Measurements from ENCODE around the gene PRPSAP1. TPM values are rescaled to one million over a fixed set of nuclear protein-coding genes. Genes with fewer than 3 reads are reported as not detected.

Gene PRPSAP1
- total RNA-seq, 1 experiment from 2014 or later: 54.8 TPM

- DNase-seq (ENCODE audit: low read depth): peak; percentile 60
These were observed 30.0 kb upstream of the PRPSAP1 start for GRCh38 chr17:76383546-76384221.

DNA sequence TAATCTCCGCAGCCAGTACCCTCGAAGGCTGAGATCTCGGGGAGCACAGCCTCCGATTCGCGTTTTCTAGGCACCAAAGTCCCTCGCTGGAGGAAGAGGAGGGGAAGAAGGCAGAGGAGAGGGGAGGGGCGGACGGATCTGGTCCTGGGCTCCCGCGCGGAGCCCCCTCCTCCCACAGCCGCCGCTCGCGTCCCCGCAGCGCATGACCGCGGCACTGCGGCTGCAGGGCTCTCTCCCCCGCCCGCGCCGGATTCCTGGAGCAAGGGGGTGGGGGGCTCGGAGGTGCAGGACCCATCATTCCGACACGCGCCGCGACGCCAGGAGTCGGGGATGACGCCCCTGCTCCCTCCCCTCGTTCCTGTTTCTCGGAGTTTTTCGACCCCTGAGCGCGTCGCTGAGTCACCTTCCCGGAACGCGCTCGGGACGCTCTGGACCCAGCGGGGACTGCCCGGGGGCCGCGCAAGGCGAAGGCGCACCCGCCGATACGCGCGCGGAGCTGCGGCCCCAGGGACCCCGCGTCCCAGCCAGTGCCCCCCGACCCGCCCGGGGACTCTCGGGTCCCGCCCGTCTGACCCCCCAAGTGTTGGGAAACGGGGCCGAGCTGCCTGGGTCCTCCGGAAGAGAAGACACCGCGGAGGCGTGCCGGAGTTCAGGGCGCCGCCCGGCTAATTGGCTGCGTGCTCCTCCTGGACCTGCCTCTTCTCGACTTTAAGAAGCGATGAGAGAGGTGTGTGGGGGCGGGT lies 29.3 kb upstream of the PRPSAP1 start:
- DNase-seq (ENCODE audit: low read depth): peak; percentile 63

DNA sequence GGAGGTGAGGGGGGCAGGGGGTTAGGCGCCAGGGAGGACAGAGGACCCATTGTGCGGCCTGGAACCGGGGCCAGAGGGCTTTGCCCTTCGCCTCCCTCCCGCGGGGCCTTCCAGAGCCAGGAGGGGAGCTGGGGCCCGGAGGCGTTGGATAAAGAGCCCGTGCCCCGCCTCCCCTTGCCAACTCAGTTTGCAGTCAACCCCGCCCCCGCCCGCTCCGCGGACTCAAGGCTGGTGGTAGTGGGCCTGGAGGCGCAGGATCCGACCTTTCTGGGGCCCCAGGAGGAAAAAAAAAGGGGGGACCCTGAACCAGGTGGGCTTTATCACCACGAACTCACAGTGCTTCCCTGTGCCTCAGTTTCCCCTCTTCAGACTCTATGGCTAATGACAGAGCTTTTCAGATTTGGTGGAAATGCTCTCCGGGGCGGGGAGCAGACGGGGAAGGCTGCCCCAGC lies 28.7 kb upstream of the PRPSAP1 start:
- DNase-seq (ENCODE audit: low read depth): peak; percentile 55

- no peak for DNase-seq (ENCODE audit: low read depth)
These were observed 28.1 kb upstream of the PRPSAP1 start for GRCh38 chr17:76381633-76382350.

- no peak for DNase-seq (ENCODE audit: low read depth)
These were observed 26.1 kb upstream of the PRPSAP1 start for GRCh38 chr17:76379646-76380376.

- DNase-seq (ENCODE audit: low read depth): no peak
These were observed 25.5 kb upstream of the PRPSAP1 start for GRCh38 chr17:76379275-76379641.

GRCh38 chr17:76378548-76379274 lies 25.0 kb upstream of the PRPSAP1 start:
- no peak for DNase-seq (ENCODE audit: low read depth)

DNA sequence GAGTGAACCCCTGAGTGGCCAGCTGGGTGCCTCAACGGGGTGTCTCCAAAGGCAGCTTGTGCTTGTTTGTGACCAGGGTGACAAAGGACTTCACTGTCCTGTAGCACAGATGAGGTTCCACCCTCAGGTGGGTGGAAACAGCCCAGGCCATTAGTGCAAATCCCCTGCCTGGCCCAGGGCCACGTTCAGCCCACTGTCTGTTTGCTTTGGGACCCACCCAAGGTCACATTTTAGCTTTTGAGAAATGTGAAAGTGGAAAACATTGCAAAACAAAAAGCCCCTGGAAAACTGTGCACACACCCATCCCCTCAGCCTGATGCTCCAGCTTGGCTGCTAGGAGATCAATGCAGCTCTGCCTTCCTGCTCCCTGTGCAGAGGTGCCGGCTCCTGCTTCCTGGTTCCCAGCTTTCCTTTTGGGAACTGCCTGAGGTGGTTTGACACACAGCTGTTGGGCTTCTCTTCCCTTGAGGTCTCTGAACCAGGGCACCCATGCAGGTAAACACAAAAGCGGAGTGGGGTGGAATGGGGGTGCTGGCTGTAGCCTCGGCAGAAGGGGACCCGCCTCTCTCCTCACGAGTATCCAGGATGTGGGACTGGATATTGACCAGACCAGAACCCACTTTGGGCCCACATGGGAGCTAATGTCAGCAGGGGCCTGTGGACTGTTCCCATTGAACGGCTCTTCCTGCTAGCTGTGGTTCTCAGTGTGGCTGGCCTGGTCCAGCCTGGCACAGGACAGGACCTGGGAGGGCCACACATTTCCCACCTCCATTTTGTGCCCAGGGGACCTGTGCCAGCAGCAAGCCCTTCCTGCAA lies 22.8 kb upstream of the PRPSAP1 start:
- DNase-seq (ENCODE audit: low read depth): no peak

DNA sequence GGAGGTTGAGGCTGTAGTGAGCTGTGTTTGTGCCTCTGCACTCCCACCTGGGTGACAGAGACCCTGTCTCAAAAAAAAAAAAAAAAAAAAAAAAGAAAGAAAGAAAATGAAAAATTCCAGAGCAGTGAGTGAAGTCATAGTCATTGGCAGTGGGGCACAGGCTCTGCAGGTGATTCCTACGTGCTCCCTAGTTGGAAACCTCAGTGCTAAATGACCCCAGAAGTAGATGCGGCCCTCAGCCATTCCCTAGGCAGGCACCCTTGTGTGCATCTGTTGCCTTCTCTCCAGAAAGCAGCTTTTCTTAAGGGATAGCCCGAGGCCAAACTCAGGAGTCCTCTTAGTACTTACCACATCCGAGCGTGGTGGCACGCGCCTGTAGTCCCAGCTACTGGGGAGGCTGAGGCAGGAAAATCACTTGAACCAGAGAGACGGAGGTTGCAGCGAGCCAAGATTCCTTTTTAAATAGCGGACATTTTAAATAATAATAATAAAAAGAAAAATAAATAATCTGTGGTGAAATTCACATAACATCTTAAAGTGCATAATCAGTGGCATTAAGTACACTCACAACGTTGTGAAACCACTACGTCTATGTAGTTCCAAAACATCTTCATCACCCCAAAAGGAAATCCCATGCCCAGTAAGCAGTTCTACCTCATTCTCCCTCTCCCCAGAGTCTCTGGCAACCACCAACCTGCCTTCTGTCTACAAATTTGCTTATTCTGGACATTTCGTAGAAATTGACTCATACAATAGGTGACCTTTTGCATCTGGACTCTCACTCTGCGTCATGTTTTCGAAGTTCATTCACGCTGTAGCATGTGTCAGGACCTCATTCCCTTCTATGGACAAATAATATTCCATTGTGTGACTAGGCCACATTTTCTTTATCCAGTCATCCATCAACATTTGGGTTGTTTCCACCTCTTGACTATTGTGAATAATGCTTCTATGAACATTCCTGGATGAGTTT lies 18.2 kb upstream of the PRPSAP1 start:
- DNase-seq (ENCODE audit: low read depth): peak; percentile 93

DNA sequence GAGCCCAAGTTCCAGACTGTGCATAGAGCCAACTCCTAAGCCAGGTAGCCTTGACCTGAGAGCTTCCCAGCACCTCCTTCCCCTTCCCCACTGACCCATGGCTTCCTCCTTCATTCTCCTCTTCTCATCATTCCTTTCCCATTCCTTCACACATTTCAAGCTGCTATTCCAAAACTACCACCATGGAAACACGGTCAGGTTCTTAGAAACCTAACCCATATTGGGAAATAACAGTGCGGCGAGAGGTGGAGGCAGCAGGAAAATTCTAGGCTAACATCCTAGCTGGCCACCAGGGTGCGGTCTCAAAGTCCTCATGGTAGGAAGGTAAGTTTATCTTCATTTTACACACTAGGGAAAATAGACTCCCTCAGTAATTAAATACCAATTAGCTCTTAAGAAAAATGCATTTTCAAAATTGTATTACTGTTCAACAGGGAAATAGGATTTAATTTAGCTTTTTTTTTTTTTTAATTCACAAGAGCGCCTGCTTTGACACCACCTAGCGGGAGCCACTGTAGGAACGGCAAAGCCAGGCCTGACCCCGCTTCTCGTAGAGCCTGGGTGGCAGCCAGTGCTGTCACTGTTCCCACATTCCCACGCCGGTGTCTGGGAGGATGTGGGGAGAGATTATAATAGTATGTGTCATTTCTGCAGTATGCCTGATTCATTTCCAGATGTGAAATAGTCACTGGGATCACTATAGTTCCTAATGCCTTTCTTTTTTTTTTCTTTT lies 16.7 kb upstream of the PRPSAP1 start:
- peak; percentile 96 for DNase-seq (ENCODE audit: low read depth)

- DNase-seq (ENCODE audit: low read depth): no peak
These were observed 16.1 kb upstream of the PRPSAP1 start for GRCh38 chr17:76369804-76370203.

DNA sequence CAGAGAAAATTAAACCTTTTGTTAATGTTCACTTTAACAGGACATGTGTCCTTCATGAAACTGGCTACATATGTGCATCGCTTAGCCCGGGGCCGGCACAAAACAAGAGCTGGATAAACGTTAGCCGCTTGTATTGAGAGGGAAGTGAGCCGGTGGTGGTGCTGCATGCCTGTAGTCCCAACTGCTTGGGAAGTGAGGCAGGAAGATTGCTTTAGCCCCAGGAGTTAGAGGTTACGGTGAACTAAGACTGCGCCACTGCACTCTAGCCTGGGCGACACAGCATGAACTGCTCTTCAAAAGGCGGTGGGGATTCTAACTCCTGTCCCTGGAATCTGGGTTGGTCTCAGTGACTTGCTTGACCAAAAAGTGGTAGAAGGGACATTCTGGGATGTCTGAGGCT lies 15.7 kb upstream of the PRPSAP1 start:
- DNase-seq (ENCODE audit: low read depth): no peak

- peak; percentile 77 for DNase-seq (ENCODE audit: low read depth)
These were observed 14.8 kb upstream of the PRPSAP1 start for GRCh38 chr17:76368545-76368944.

GRCh38 chr17:76367642-76368041 lies 13.9 kb upstream of the PRPSAP1 start:
- no peak for DNase-seq (ENCODE audit: low read depth)

- DNase-seq (ENCODE audit: low read depth): no peak
These were observed 12.5 kb upstream of the PRPSAP1 start for GRCh38 chr17:76366247-76366646.

GRCh38 chr17:76365256-76365903 lies 11.7 kb upstream of the PRPSAP1 start:
- DNase-seq (ENCODE audit: low read depth): no peak

DNA sequence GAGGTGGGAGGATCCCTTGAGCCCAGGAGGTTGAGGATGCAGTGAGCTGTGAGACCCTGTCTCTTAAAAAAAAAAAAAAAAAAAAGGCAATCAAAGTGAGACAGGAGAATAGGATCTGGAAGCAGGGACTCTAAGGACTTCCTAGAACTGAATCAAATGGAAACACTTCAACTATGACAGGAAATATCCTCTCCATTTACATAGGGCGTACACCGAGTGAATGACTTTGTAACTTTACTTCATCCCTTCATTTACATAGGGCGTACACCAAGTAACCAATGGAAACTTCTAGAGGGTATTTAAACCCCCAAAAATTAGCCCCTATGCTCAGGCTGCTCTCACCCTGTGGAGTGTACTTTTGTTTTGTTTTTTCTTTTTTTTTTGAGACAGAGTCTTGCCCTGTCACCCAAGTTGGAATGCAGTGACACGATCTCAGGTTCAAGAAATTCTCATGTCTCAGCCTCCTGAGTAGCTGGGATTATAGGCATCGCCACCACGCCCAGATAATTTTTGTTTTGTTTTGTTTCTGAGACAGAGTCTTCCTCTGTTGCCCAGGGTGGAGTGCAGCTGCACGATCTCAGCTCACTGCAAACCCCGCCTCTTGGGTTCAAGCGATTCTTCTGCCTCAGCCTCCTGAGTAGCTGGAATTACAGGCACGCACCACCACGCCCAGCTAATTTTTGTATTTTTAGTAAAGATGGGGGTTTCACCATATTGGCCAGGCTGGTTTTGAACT lies 9.6 kb upstream of the PRPSAP1 start:
- no peak for DNase-seq (ENCODE audit: low read depth)

All from RPMI7951 (cell line).